GM12891 (cell line): ENCODE data around the gene UBR1.

Experiments used
- POLR2A ChIP-seq: IDR thresholded peaks from 2 replicates; pipeline ENCODE4 v1.6.1; 2011; ENCODE audit warnings: low read depth, low read length, control low read depth
- POLR2AphosphoS5 ChIP-seq: IDR thresholded peaks from 2 replicates; pipeline ENCODE4 v1.6.1; 2011; ENCODE audit warnings: low read depth, low read length, control low read depth

DNA sequence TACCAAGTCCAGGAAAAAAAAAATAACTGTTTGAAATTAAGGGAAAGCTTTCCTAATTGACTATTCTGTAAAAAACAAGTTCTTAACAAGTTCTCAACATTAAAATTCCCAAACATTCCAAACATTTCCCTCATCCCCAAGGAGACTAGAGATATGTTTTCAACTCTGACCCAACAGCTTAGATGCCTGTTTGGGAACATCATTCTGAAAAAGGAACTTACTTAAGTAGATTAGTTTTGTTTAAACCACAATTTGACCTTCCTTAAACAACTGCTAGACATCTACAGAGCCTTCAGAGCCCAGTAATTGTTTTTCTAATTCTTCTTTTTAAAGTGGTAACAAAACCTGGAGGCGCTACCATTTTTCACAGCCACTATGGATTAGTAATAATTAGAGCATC is 12.8 kb downstream of the UBR1 start:
- TF ChIP-seq POLR2A = no peak
- TF ChIP-seq POLR2AphosphoS5 = no peak
